ENCODE measurements around the gene HBA2.
A peak's percentile ranks its signal among the peaks of the same experiment; 100 is the strongest.
"Not testable (repeated sequence)": the region's sequence is repeated elsewhere in the genome, so short reads cannot be mapped to it uniquely, and the experiment has no call there.

HBA2 gene

GRCh38 chr16:172374-172941, at the start of gene HBA2:
Gene HBA2, plus strand, starts transcription at chr16:172876. Its CDS starts 37 bp downstream, at chr16:172913.
- H3K9ac ChIP-seq (ENCODE audit: low read depth in 1 of 2, low read length in 2 of 2); H3K4me1 ChIP-seq (ENCODE audit: control insufficient read depth in 2 of 2, insufficient read depth in 2 of 2, low read length in 2 of 2); H3K9me3 ChIP-seq (ENCODE audit: control insufficient read depth in 2 of 2, low read length in 2 of 2); H3K27ac ChIP-seq (ENCODE audit: low read depth in 2 of 2, low read length in 2 of 2); H3K4me3 ChIP-seq (ENCODE audit: low read length in 2 of 2); H3K36me3 ChIP-seq (ENCODE audit: control insufficient read depth in 2 of 2, insufficient read depth in 2 of 2, low read length in 2 of 2): not testable (repeated sequence)
- peaks cover 29 to 34% of the 10 kb centered on the region in 2 donors for H3K27me3 ChIP-seq (ENCODE audit: control insufficient read depth in 2 of 2, insufficient read depth in 2 of 2, low read length in 2 of 2)

- H3K27ac ChIP-seq (ENCODE audit: low read depth in 2 of 2, low read length in 2 of 2); H3K4me1 ChIP-seq (ENCODE audit: control insufficient read depth in 2 of 2, insufficient read depth in 2 of 2, low read length in 2 of 2); H3K4me3 ChIP-seq (ENCODE audit: low read length in 2 of 2); H3K9ac ChIP-seq (ENCODE audit: low read depth in 1 of 2, low read length in 2 of 2); H3K9me3 ChIP-seq (ENCODE audit: control insufficient read depth in 2 of 2, low read length in 2 of 2); H3K36me3 ChIP-seq (ENCODE audit: control insufficient read depth in 2 of 2, insufficient read depth in 2 of 2, low read length in 2 of 2); H3K27me3 ChIP-seq (ENCODE audit: control insufficient read depth in 2 of 2, insufficient read depth in 2 of 2, low read length in 2 of 2): not testable (repeated sequence)
Observed at GRCh38 chr16:123558-124350, 48.9 kb upstream of the HBA2 start.

GRCh38 chr16:125011-125410, 47.7 kb upstream of the HBA2 start:
- Histone ChIP-seq H3K27ac (ENCODE audit: low read depth in 2 of 2, low read length in 2 of 2) (no peak overlapping the region), H3K4me3 (ENCODE audit: low read length in 2 of 2) (no peak overlapping the region)

GRCh38 chr16:129075-129474, 43.6 kb upstream of the HBA2 start:
- H3K4me1 ChIP-seq (ENCODE audit: control insufficient read depth in 2 of 2, insufficient read depth in 2 of 2, low read length in 2 of 2), result no peaks in the 10 kb centered on the region
- H3K9me3 ChIP-seq (ENCODE audit: control insufficient read depth in 2 of 2, low read length in 2 of 2), result no peaks in the 10 kb centered on the region
- H3K27me3 ChIP-seq (ENCODE audit: control insufficient read depth in 2 of 2, insufficient read depth in 2 of 2, low read length in 2 of 2), result no peaks in the 10 kb centered on the region
- no peak overlapping the region for H3K27ac ChIP-seq (ENCODE audit: low read depth in 2 of 2, low read length in 2 of 2)
- no peaks in the 10 kb centered on the region for H3K36me3 ChIP-seq (ENCODE audit: control insufficient read depth in 2 of 2, insufficient read depth in 2 of 2, low read length in 2 of 2)
- H3K4me3 ChIP-seq (ENCODE audit: low read length in 2 of 2), result no peak overlapping the region
- H3K9ac ChIP-seq (ENCODE audit: low read depth in 1 of 2, low read length in 2 of 2), result no peak overlapping the region

More at GRCh38 chr16:125011-125410, 47.7 kb upstream of the HBA2 start:
- H3K27me3 ChIP-seq (ENCODE audit: control insufficient read depth in 2 of 2, insufficient read depth in 2 of 2, low read length in 2 of 2), result no peaks in the 10 kb centered on the region
- H3K4me1 ChIP-seq (ENCODE audit: control insufficient read depth in 2 of 2, insufficient read depth in 2 of 2, low read length in 2 of 2), result no peaks in the 10 kb centered on the region
- no peaks in the 10 kb centered on the region for H3K36me3 ChIP-seq (ENCODE audit: control insufficient read depth in 2 of 2, insufficient read depth in 2 of 2, low read length in 2 of 2)
- no peaks in the 10 kb centered on the region for H3K9me3 ChIP-seq (ENCODE audit: control insufficient read depth in 2 of 2, low read length in 2 of 2)
- H3K9ac ChIP-seq (ENCODE audit: low read depth in 1 of 2, low read length in 2 of 2), result no peak overlapping the region

- Histone ChIP-seq H3K27me3 (ENCODE audit: control insufficient read depth in 2 of 2, insufficient read depth in 2 of 2, low read length in 2 of 2) (no peaks in the 10 kb centered on the region), H3K4me3 (ENCODE audit: low read length in 2 of 2) (no peak overlapping the region), H3K9me3 (ENCODE audit: control insufficient read depth in 2 of 2, low read length in 2 of 2) (no peaks in the 10 kb centered on the region), H3K9ac (ENCODE audit: low read depth in 1 of 2, low read length in 2 of 2) (no peak overlapping the region), H3K36me3 (ENCODE audit: control insufficient read depth in 2 of 2, insufficient read depth in 2 of 2, low read length in 2 of 2) (no peaks in the 10 kb centered on the region), H3K27ac (ENCODE audit: low read depth in 2 of 2, low read length in 2 of 2) (no peak overlapping the region), H3K4me1 (ENCODE audit: control insufficient read depth in 2 of 2, insufficient read depth in 2 of 2, low read length in 2 of 2) (no peaks in the 10 kb centered on the region)
Observed at GRCh38 chr16:130533-131173, 42.0 kb upstream of the HBA2 start.

- no peaks in the 10 kb centered on the region for H3K36me3 ChIP-seq (ENCODE audit: control insufficient read depth in 2 of 2, insufficient read depth in 2 of 2, low read length in 2 of 2)
- no peaks in the 10 kb centered on the region for H3K9me3 ChIP-seq (ENCODE audit: control insufficient read depth in 2 of 2, low read length in 2 of 2)
- no peaks in the 10 kb centered on the region for H3K4me1 ChIP-seq (ENCODE audit: control insufficient read depth in 2 of 2, insufficient read depth in 2 of 2, low read length in 2 of 2)
- H3K27me3 ChIP-seq (ENCODE audit: control insufficient read depth in 2 of 2, insufficient read depth in 2 of 2, low read length in 2 of 2), result no peaks in the 10 kb centered on the region
- H3K4me3 ChIP-seq (ENCODE audit: low read length in 2 of 2), result no peak overlapping the region
- no peak overlapping the region for H3K27ac ChIP-seq (ENCODE audit: low read depth in 2 of 2, low read length in 2 of 2)
- H3K9ac ChIP-seq (ENCODE audit: low read depth in 1 of 2, low read length in 2 of 2), result no peak overlapping the region
Observed at GRCh38 chr16:132120-132519, 40.6 kb upstream of the HBA2 start.

GRCh38 chr16:133716-134115, 39.0 kb upstream of the HBA2 start:
- Histone ChIP-seq H3K9ac (ENCODE audit: low read depth in 1 of 2, low read length in 2 of 2) (no peak overlapping the region), H3K9me3 (ENCODE audit: control insufficient read depth in 2 of 2, low read length in 2 of 2) (no peaks in the 10 kb centered on the region), H3K27me3 (ENCODE audit: control insufficient read depth in 2 of 2, insufficient read depth in 2 of 2, low read length in 2 of 2) (no peaks in the 10 kb centered on the region), H3K27ac (ENCODE audit: low read depth in 2 of 2, low read length in 2 of 2) (no peak overlapping the region), H3K4me1 (ENCODE audit: control insufficient read depth in 2 of 2, insufficient read depth in 2 of 2, low read length in 2 of 2) (peaks cover 0 to 6% of the 10 kb centered on the region in 2 donors), H3K4me3 (ENCODE audit: low read length in 2 of 2) (no peak overlapping the region), H3K36me3 (ENCODE audit: control insufficient read depth in 2 of 2, insufficient read depth in 2 of 2, low read length in 2 of 2) (no peaks in the 10 kb centered on the region)

- Histone ChIP-seq H3K9ac (ENCODE audit: low read depth in 1 of 2, low read length in 2 of 2) (peak overlapping the region; percentile 68 to 75), H3K9me3 (ENCODE audit: control insufficient read depth in 2 of 2, low read length in 2 of 2) (no peaks in the 10 kb centered on the region), H3K27ac (ENCODE audit: low read depth in 2 of 2, low read length in 2 of 2) (no peak overlapping the region), H3K4me1 (ENCODE audit: control insufficient read depth in 2 of 2, insufficient read depth in 2 of 2, low read length in 2 of 2) (peaks cover 0 to 6% of the 10 kb centered on the region in 2 donors), H3K27me3 (ENCODE audit: control insufficient read depth in 2 of 2, insufficient read depth in 2 of 2, low read length in 2 of 2) (no peaks in the 10 kb centered on the region), H3K4me3 (ENCODE audit: low read length in 2 of 2) (peak overlapping the region; percentile 75 to 77), H3K36me3 (ENCODE audit: control insufficient read depth in 2 of 2, insufficient read depth in 2 of 2, low read length in 2 of 2) (no peaks in the 10 kb centered on the region)
Observed at GRCh38 chr16:138049-138417, 34.6 kb upstream of the HBA2 start.

GRCh38 chr16:140175-140857, 32.4 kb upstream of the HBA2 start:
- Histone ChIP-seq H3K36me3 (ENCODE audit: control insufficient read depth in 2 of 2, insufficient read depth in 2 of 2, low read length in 2 of 2) (no peaks in the 10 kb centered on the region), H3K27me3 (ENCODE audit: control insufficient read depth in 2 of 2, insufficient read depth in 2 of 2, low read length in 2 of 2) (no peaks in the 10 kb centered on the region), H3K4me3 (ENCODE audit: low read length in 2 of 2) (no peak overlapping the region), H3K4me1 (ENCODE audit: control insufficient read depth in 2 of 2, insufficient read depth in 2 of 2, low read length in 2 of 2) (peaks cover 0 to 6% of the 10 kb centered on the region in 2 donors), H3K9me3 (ENCODE audit: control insufficient read depth in 2 of 2, low read length in 2 of 2) (no peaks in the 10 kb centered on the region), H3K9ac (ENCODE audit: low read depth in 1 of 2, low read length in 2 of 2) (no peak overlapping the region), H3K27ac (ENCODE audit: low read depth in 2 of 2, low read length in 2 of 2) (no peak overlapping the region)

GRCh38 chr16:142405-142967, 30.2 kb upstream of the HBA2 start:
- H3K27me3 ChIP-seq (ENCODE audit: control insufficient read depth in 2 of 2, insufficient read depth in 2 of 2, low read length in 2 of 2), result no peaks in the 10 kb centered on the region
- no peak overlapping the region for H3K9ac ChIP-seq (ENCODE audit: low read depth in 1 of 2, low read length in 2 of 2)
- no peaks in the 10 kb centered on the region for H3K36me3 ChIP-seq (ENCODE audit: control insufficient read depth in 2 of 2, insufficient read depth in 2 of 2, low read length in 2 of 2)
- H3K4me1 ChIP-seq (ENCODE audit: control insufficient read depth in 2 of 2, insufficient read depth in 2 of 2, low read length in 2 of 2), result peaks cover 0 to 4% of the 10 kb centered on the region in 2 donors
- H3K27ac ChIP-seq (ENCODE audit: low read depth in 2 of 2, low read length in 2 of 2), result no peak overlapping the region
- no peaks in the 10 kb centered on the region for H3K9me3 ChIP-seq (ENCODE audit: control insufficient read depth in 2 of 2, low read length in 2 of 2)
- no peak overlapping the region for H3K4me3 ChIP-seq (ENCODE audit: low read length in 2 of 2)

Data from mucosa of rectum (tissue), 2 donors.